GM19025 (cell line): ENCODE measurements around the gene MRPL54.
"Not testable (repeated sequence)": the region's sequence is repeated elsewhere in the genome, so short reads cannot be mapped to it uniquely, and the experiment has no call there.

ENCODE experiments used
- ATAC-seq: cut with Tn5 transposase; IDR thresholded peaks from one replicate; pipeline ENCODE4 v1.9.1; 2021; ENCODE audit warnings: mild to moderate bottlenecking, low read depth, moderate library complexity; ENCODE audit not compliant: unreplicated experiment

The MRPL54 gene

DNA sequence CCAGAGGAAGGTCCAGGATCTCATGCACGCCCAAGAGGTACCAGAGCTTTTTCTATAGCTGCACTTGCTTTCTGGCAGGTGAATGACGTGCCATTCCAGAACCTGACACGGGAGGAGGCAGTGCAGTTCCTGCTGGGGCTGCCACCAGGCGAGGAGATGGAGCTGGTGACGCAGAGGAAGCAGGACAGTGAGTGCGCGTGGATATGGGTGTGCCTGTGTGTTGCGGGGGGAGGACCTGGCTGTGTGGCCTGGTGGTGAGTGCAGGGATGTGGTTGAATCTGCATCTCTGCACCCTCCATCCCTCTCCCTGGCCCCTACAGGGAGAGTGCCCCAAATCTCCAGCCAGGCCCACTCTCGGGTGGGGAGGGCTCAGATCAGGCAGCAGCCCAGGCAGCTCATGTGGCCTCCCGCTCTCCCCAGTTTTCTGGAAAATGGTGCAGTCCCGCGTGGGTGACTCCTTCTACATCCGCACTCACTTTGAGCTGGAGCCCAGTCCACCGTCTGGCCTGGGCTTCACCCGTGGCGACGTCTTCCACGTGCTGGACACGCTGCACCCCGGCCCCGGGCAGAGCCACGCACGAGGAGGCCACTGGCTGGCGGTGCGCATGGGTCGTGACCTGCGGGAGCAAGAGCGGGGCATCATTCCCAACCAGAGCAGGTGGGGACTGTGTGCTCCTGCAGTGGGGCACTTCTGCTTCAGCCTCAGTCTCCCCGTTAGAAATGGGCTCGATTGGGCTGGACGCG lies 23.8 kb upstream of the MRPL54 start:
- no peak for ATAC-seq

DNA sequence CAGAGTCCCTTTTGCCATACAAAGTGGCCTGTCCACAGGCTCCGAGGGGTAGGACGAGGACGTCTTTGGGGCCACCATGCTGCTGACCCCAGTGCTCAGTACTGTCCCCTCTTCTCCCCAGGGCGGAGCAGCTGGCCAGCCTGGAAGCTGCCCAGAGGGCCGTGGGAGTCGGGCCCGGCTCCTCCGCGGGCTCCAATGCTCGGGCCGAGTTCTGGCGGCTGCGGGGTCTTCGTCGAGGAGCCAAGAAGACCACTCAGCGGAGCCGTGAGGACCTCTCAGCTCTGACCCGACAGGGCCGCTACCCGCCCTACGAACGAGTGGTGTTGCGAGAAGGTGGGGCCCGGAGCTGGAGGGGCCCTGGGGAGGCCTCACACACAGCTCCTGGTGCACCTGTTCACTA lies 22.1 kb upstream of the MRPL54 start:
- no peak for ATAC-seq

DNA sequence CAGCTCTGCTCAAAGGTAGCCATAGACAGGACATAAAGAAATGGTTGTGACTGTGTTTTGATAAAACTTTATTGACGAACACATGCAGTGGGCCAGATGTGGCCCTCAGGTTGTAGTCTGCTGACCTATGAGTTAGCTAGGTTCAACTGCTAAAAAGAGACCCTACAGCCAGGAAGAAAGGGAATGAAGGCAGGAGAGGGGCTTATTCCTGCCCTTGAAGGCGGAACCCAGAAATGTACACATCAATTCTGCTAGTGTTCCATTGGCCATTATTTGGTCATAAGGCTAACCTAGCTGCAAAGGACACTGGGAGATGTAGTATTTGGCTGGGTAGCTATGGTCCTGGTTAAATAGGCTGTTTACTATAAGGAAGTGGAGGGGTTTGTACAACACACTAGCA lies 19.0 kb upstream of the MRPL54 start:
- no peak for ATAC-seq

- ATAC-seq = no peak
Measured at GRCh38 chr19:3745363-3746045, 17.0 kb upstream of the MRPL54 start.

- ATAC-seq = no peak
Measured at GRCh38 chr19:3746371-3747056, 16.0 kb upstream of the MRPL54 start.

DNA sequence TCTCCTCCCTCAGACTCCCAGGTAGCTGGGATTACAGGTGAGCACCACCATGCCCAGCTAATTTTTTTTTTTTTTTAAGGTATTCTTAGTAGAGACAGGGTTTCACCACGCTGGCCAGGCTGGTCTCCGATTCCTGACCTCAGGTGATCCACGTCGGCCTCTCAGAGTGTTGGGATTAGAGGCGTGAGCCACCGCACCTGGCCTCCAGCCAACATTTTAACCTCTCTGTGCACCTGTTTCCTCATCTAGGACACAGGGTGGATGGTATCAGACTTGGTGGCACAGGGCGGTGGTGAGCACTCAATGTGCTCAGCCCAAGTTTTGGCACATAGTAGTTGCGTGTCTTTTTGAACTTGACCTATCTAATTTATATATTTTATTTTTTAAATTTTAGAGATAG lies 13.5 kb upstream of the MRPL54 start:
- ATAC-seq = no peak

DNA sequence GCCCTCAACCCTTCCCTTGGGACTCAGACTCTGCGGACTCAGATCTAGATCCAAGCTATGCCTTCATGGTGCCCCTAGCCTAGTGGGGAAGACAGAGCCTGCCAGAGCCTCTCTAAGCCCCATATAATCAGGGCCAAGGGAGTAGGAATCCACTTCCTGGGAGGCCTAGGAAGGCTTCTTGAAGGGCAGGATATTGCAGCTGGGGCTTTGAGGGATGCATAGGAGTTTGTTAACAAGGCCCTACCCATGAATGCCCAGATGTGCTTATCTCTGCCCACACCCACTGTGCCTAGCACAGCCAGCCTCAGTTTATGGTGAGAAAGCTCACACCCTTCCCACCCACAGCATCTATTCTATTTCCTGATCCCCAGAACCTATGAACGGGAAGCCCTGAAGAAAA lies 12.3 kb upstream of the MRPL54 start:
- ATAC-seq = no peak

DNA sequence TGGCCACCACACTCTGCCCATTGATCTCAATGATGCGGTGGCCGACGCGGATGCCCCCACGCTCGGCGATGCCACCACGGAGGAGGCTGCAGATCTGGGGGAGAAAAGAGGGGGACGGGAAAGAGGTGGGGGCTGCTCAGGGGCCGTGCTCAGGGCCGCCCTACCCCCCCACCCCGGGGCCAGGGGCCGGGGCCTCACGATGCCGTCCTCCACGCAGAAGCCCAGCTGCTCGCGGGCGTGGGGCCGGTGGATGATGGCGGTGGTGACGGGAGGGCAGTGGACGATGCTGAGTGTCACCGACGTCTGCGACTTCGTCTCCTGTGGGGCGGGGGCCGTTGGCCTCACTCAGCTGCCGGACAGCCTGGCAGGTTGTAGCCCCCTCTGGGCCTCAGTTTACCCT lies 11.2 kb upstream of the MRPL54 start:
- ATAC-seq = no peak

DNA sequence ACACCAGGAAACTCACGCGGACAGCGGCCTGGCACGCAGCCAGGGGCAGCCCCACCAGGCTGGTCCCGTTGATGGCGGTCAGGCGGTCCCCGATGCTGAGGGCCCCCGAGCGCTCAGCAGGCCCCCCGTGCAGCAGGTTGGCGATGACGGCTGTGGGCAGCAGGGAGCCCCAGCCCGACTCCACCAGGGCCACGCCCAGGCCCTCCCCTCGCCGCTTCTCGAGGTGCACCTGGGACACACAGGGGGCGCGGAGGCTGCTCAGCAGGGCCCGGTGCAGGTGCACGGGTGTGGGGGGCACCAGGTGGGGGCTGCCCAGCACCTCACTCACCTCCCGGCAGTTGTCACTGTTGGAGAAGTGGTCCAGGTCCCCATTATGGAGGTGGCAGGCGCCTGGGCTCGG lies 10.0 kb upstream of the MRPL54 start:
- no peak for ATAC-seq

DNA sequence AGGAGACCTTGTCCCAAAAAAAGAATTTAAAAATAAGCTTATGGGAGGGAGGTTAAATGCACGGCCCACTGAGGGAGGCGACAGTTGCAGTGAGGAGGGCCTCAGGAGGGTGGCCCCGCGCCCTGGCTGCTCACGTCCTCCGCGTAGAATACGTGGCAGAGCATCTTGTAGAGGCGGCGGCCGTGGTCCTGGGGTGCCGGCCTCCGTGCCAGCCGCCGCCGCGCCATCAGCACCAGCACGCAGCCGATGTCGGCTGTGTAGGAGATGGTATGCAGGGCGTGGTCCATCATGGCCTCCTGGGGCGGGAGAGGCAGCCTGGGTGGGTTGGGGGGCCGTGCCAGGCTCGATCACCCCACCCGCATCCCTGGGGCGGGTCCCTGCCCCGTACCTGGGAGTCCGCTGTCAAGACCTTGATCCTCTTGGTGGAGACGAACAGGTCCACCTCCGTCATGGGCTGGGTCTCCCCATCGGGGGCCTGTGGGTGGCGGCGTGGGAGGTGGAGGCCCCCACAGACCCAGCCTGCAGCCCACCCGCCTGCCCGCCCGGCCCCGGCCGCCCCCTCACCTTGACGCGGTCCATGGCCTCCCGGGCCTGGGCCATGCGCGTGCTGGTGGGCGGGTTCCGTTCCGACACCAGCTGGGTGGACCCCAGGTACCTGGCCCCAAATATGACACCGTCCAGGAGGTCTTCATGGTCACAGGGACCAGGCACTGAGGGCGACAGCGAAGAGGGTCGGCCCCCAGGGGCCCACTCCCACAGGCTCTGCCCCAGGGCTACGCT lies 8.7 kb upstream of the MRPL54 start:
- no peak for ATAC-seq

DNA sequence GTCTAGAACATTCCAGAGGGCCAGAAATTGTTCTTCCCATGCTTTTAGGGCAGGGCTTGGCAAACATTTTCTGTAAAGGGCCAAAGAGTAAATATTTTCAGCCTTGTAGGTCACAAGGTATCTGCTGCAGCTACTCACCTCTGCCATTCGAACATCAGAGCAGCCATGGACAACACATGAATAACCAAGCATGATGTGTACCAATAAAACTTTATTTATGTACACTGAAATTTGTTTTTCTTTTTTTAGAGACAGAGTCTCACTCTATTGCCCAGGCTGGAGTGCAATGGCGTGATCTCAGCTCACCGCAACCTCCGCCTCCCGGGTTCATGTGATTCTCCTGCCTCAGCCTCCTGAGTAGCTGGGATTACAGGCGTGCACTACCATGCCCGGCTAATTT lies 4.8 kb upstream of the MRPL54 start:
- ATAC-seq = not testable (repeated sequence)

GRCh38 chr19:3758297-3758696 lies 4.2 kb upstream of the MRPL54 start:
- not testable (repeated sequence) for ATAC-seq

DNA sequence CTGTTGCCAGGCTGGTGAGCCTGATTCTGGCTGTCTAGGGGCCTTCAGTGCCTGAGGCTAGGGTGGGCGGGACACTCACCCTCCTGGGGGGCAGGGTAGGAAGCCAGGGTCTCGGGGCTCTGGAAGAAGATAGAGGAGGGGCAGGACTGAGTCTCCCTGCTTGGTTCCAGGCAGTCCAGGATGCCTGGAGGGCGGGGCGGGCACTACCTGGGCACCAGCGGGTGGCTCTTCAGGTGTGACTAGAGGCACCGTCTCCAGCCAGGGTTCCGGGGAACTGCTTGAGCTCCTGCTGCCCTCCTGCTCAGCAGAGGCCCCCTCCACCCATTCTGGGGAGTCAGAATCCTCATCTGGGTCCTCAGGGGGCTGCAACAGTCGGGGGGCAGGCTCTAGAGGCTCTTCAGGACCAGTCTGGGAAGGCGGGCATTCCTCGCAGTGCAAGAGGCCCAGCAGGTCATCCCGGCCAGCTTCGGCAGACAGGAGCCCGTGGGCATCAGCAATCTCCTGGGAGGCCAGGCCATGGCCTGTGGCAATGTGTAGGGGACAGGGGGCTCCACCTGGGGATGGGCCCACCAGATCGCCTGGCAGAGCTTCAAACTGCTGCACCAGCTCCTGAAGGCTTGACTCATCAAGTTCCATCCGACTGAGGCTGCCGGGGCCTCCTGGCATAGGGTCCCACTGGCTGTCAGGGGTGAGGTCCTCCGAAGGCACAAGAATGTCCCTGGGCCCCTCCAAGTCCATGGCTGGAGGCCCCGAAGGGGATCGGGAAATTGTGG lies 2.8 kb upstream of the MRPL54 start:
- ATAC-seq = no peak

DNA sequence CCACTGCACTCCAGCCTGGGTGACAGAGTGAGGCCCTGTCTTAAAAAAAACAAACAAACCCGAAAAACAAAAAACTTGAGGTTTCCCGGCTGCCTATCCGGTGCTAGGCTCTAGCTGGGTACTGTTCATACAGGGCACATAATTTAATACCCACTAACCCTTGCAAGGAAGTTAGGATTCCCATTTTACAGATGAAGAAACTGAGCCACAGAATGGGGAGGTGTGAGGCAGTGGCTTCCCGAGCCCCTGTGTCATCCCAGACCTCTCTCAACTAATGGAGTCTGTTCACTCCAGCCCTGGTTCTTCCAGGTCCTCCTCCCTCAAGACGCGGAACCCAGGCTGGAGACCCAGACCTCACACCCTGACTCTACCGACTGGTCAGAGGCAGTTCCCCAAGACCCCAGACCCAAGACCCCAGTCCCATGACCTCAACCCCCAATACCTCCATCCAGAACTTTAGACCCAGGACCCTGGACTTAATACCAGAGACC lies 1.6 kb upstream of the MRPL54 start:
- no peak for ATAC-seq

DNA sequence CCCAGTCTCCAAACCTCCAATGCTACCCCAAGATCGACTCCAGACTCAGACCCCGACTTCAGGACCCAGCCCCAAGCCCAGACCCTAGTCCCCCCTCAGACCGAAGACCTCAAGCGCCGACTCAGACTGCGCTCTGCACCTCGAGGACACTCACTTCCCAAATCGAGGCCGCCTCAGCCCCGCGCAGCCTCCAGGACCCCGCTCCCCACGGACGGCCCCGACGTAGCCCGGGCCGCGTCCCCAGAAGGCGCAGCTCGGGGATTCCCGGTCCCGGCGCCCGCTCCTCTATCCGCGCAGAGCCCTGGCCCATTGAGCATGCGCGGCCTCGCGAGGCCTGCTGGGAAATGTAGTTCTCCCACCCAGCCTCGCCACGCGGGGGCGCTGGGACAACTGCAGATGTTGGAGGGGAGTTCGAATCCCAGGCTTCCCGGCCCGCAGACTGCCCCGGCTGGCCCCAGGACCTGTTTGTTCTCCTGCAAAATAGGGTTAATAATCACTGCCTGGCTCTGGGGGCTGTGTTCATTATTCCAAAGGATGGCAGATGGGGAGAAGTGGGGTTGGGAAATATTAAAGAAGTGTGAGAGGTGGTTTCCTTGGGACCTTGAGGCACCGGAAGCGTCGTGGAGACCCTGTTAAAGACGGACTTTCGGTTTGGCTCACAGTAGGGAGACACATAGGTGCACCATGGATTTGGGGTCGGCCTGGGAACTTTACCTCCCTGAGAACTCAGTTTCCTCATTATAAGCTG lies 926 bp upstream of the MRPL54 start, which contains the start of gene APBA3:
Gene APBA3 (minus strand): TSS at position 311 of the 748 bp plus-strand sequence. CDS start 1,428 bp downstream, outside the sequence.
- ATAC-seq = peak; percentile 43

DNA sequence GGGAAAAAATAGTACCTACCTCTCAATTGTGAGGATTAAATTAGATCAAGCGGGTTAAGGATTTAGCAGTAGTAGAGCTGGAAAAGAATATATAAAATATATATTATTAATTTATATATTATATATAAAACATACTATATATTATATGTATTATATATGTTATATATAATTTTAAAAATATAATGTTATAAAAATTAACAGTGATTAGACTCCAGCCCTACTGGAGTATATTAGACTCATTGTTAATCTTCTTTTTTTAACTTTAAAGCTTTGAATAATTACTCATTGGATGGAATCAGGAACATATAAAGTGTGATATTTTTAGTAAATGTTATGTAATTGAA lies 380 bp upstream of the MRPL54 start:
- ATAC-seq = no peak

DNA sequence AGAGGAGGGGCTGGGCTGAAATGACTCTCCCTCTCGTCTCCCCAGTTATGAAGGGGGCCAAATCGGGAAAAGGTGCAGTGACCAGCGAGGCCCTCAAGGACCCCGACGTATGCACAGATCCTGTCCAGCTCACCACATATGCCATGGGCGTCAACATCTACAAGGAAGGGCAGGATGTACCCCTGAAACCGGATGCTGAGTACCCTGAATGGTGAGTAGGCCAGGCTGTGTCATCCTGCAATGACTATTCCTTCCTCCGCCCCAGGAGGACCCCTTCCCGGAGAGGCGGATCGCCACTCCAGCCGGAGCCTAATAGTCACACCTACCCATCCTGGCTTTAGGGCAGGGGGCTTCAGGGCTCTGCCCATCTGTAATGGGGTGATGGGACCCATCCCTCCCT lies 2.6 kb downstream of the MRPL54 start:
- no peak for ATAC-seq

- not testable (repeated sequence) for ATAC-seq
Measured at GRCh38 chr19:3765757-3766156, 3.3 kb downstream of the MRPL54 start.

- no peak for ATAC-seq
Measured at GRCh38 chr19:3766520-3766919, 4.0 kb downstream of the MRPL54 start.
